K562 (cell line): ENCODE data around the gene CLIP4. TPM values are rescaled to one million over a fixed set of nuclear protein-coding genes. Genes with fewer than 3 reads are reported as not detected.

Experiments
- ATAC-seq: fragments of 200-7000 bp; cut with Tn5 transposase; 3 replicates; pipeline ENCODE4 v1.9.1; 2020; ENCODE audit warnings: moderate library complexity
- BruUV-seq: library from RNA; stranded (reverse); fragments of 400-500 nt; replicated peaks from 2 replicates; lab custom pipeline; 2021; lab: Mats Ljungman, UMichigan
- CTCF ChIA-PET: fragments of 300-600 bp; formaldehyde crosslinking; extraction: SDS; loops from one replicate; lab custom pipeline; 2021; ENCODE audit warnings: low intra/inter-chr PET ratio; lab: Yijun Ruan, JAX
- POLR2A ChIA-PET: fragments of 300-600, 350-650 bp; sonication (Branson Sonifier 250); formaldehyde crosslinking; extraction: SDS; loops from one replicate; lab custom pipeline; 2021; ENCODE audit warnings: antibody characterized with exemption, inconsistent platforms; lab: Yijun Ruan, JAX
- DNase-seq, 4 experiments: peaks; one replicate each; pipeline versions ENCODE4 v3.0.0 to v3.0.0-alpha.2; 2011 to 2018; ENCODE audit warnings: low spot score in 3 of 4, mixed read lengths in 3 of 4; ENCODE audit errors: extremely low read depth in 1 of 4
- FAIRE-seq: peaks from 2 replicates; lab custom pipeline; 2011; peaks lifted over from hg19 to GRCh38; lab: Jason Lieb, UNC
- H2AFZ ChIP-seq: 2 replicates; pipeline ENCODE4 v1.6.0; 2011; ENCODE audit warnings: low read depth, low read length, control low read depth, inconsistent platforms
- H3K27ac ChIP-seq: fragments of 200-600 bp; 3 replicates; pipeline ENCODE4 v1.8.0; 2011; ENCODE audit warnings: low read depth, mild to moderate bottlenecking, control low read depth, inconsistent platforms, low read length, moderate library complexity, mixed read lengths; ENCODE audit errors: extremely low read depth
- H3K27me3 ChIP-seq, 2 experiments: fragments of 300-600 bp in 1 of 2; 2 replicates in 1 of 2; 3 replicates in 1 of 2; pipeline versions ENCODE4 v1.6.0 to v1.8.0; 2011; ENCODE audit warnings: inconsistent platforms in 2 of 2, low read length in 2 of 2, mild to moderate bottlenecking in 1 of 2, mixed read lengths in 1 of 2, moderate library complexity in 1 of 2; ENCODE audit not compliant: control insufficient read depth in 2 of 2, insufficient read depth in 2 of 2
- H3K36me3 ChIP-seq: fragments of 300-600 bp; 3 replicates; pipeline ENCODE4 v1.8.0; 2011; ENCODE audit warnings: mild to moderate bottlenecking, low read length, inconsistent platforms; ENCODE audit not compliant: control insufficient read depth, insufficient read depth
- H3K4me1 ChIP-seq, 2 experiments: fragments of 200-600 bp in 1 of 2; replicated peaks in 1 of 2; 2 replicates in 1 of 2; 3 replicates in 1 of 2; pipeline versions ENCODE4 v1.5.1 to v1.8.0; 2011; ENCODE audit warnings: inconsistent platforms in 2 of 2, low read length in 2 of 2, mild to moderate bottlenecking in 1 of 2, mixed read lengths in 1 of 2, moderate library complexity in 1 of 2; ENCODE audit not compliant: control insufficient read depth in 2 of 2, insufficient read depth in 2 of 2
- H3K4me2 ChIP-seq: 2 replicates; pipeline ENCODE4 v1.6.1; 2011; ENCODE audit warnings: low read length, control low read depth, inconsistent platforms, mixed read lengths; ENCODE audit not compliant: insufficient read depth
- H3K4me3 ChIP-seq: fragments of 200-600 bp; sonication (generic), shearing (Covaris generic); 2 replicates; pipeline ENCODE4 v1.5.1; 2016; ENCODE audit warnings: control low read depth, inconsistent platforms
- H3K79me2 ChIP-seq: fragments of 200-600 bp; 3 replicates; pipeline ENCODE4 v1.8.0; 2011; ENCODE audit warnings: low read length, inconsistent platforms; ENCODE audit not compliant: control insufficient read depth, insufficient read depth
- H3K9ac ChIP-seq, 2 experiments: 2 replicates each; pipeline versions ENCODE4 v1.6.0 to v1.6.1; 2011; ENCODE audit warnings: low read depth in 2 of 2, low read length in 2 of 2, control low read depth in 1 of 2, inconsistent platforms in 1 of 2, mild to moderate bottlenecking in 1 of 2, mixed read lengths in 1 of 2; ENCODE audit not compliant: insufficient read depth in 1 of 2
- H3K9me1 ChIP-seq: one replicate; pipeline ENCODE4 v1.6.0; 2011; ENCODE audit warnings: inconsistent platforms, mild to moderate bottlenecking, low read length, moderate library complexity; ENCODE audit not compliant: control insufficient read depth, insufficient read depth
- H3K9me3 ChIP-seq: replicated peaks from 2 replicates; pipeline ENCODE4 v1.5.1; 2011; ENCODE audit warnings: low read depth, low read length, inconsistent platforms; ENCODE audit not compliant: control insufficient read depth, insufficient read depth
- H4K20me1 ChIP-seq: replicated peaks from 2 replicates; pipeline ENCODE4 v1.6.1; 2011; ENCODE audit warnings: low read length, inconsistent platforms, mixed read lengths; ENCODE audit not compliant: control insufficient read depth, insufficient read depth
- BRD9 ChIP-seq: fragments of 450-650 bp; IDR thresholded peaks from 2 replicates; pipeline ENCODE4 v1.6.1; 2018; ENCODE audit warnings: low read depth; ENCODE audit not compliant: partially characterized antibody
- GTF3C2 ChIP-seq: IDR thresholded peaks from 3 replicates; pipeline ENCODE4 v1.6.1; 2011; ENCODE audit warnings: borderline replicate concordance, mild to moderate bottlenecking, moderate library complexity; ENCODE audit not compliant: insufficient read length; ENCODE audit errors: extremely low read depth
- MAFK ChIP-seq: IDR thresholded peaks from 2 replicates; pipeline ENCODE4 v1.6.1; 2011; ENCODE audit warnings: low read length, improper control_type of control experiment
- MTA1 ChIP-seq: fragments of 450-650 bp; IDR thresholded peaks from 2 replicates; pipeline ENCODE4 v1.6.1; 2017; ENCODE audit warnings: borderline replicate concordance
- RCOR1 ChIP-seq, 2 experiments: IDR thresholded peaks; 2 replicates each; pipeline ENCODE4 v1.6.1; 2012; ENCODE audit warnings: low read depth in 2 of 2, low read length in 2 of 2, borderline replicate concordance in 1 of 2, improper control_type of control experiment in 1 of 2
- TAF15 ChIP-seq: fragments of 200-400 bp; formaldehyde crosslinking; IDR thresholded peaks from 2 replicates; pipeline ENCODE4 v1.6.1; 2017; ENCODE audit warnings: mild to moderate bottlenecking, low read depth, low read length, moderate library complexity
- ZHX1 ChIP-seq: fragments of 150-350 bp; conservative IDR thresholded peaks from 2 replicates; pipeline ENCODE4 v1.6.1; 2014; ENCODE audit warnings: low read length
- WGBS: fragments of 100-300 bp; shearing (Covaris generic); methylation state at CpG from one replicate; pipeline ENCODE4 v1.1.6; 2016; ENCODE audit warnings: low coverage, mixed read lengths; ENCODE audit not compliant: insufficient coverage; ENCODE audit errors: missing lambda C conversion rate; 5-methylcytosine and 5-hydroxymethylcytosine counted together
- in situ Hi-C: fragments of 300-500 bp; cut with MboI; formaldehyde crosslinking; loops from 4 replicates; pipeline ENCODE4 v1.15.0; 2018; ENCODE audit warnings: inconsistent platforms, mixed read lengths
- intact Hi-C: fragments of 100-400 bp; cut with micrococcal nuclease; formaldehyde crosslinking; loops from 2 replicates; pipeline ENCODE4 v1.14.2; 2022
- polyA plus RNA-seq, 8 experiments: library from polyadenylated mRNA; depleted of rRNA in 4 of 8; stranded (reverse) in 5 of 8; unstranded in 3 of 8; fragments of >200 nt; fragmentation: Nextera tagmentation in 2 of 8; fragmentation: Illumina TruSeq in 1 of 8; extraction: Ambion mirVana in 2 of 8; extraction: Trizol in 1 of 8; gene quantifications; 2 replicates each; pipeline versions ENCODE4 v1.2.1 to v1.2.3, GENCODE V29; 2011 to 2014; ENCODE audit warnings: inconsistent platforms in 1 of 8, missing spikeins in 1 of 8
- total RNA-seq, 7 experiments: library from RNA; depleted of rRNA in 6 of 7; stranded (reverse); fragments of >200 nt in 6 of 7; fragmentation: Illumina TruSeq in 2 of 7; extraction: Trizol in 2 of 7; gene quantifications; 2 replicates each; pipeline versions ENCODE4 v1.2.1 to v1.2.3, GENCODE V29; 2011 to 2021; ENCODE audit warnings: low replicate concordance in 1 of 7
- TF ChIP-seq, protein P1 (sequence below): fragments of 450-650 bp; IDR thresholded peaks from 2 replicates; pipeline ENCODE4 v1.6.1; 2016; ENCODE audit warnings: mild to moderate bottlenecking
- TF ChIP-seq, protein P2 (sequence below): fragments of 250-450 bp; sonication (Bioruptor Pico); IDR thresholded peaks from 2 replicates; pipeline ENCODE4 v1.4.0; 2020; ENCODE audit warnings: mild to moderate bottlenecking, moderate library complexity

CLIP4 gene
- total and polyA plus RNA-seq, 9 of the 15 experiments (the other 6 are each of a cell fraction or from before 2014, with no cell fraction given) = 0.03 to 0.38 (median 0.13) TPM; not detected in 5

DNA sequence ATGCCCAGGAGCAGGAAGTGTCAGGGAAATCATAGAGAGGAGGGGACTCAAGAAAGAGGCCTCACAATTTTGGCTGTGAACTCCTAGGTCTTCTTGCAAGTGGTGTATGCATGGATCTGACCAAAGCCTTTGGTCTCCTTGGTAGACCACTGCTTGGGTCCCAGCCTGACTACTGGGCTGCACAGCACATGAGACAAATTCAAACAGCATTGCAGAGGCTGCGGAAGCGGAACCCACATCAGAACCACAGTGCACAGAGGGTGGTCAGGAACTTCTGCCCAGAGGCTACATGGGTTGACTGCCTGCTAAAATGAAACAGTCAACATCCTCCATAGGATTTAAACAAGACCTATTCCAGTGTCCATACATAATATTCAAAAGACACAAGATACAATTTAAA is 39.4 kb downstream of the CLIP4 start:
- ATAC-seq = no peak
- H3K36me3 ChIP-seq = no peaks in the 10 kb centered on the region

More for the DNA sequence above, 39.4 kb downstream of the CLIP4 start:
- intact Hi-C loops = no loop called here
- Histone ChIP-seq H3K4me2 (no peak overlapping the region), H4K20me1 (no peaks in the 10 kb centered on the region), H3K27me3 (peaks cover 2 to 11% of the 10 kb centered on the region in 2 experiments; a peak in 3 of 5 replicates), H3K79me2 (no peaks in the 10 kb centered on the region), H3K9ac (no peak overlapping the region), H3K9me1 (no peaks in the 10 kb centered on the region), H3K4me3 (no peak overlapping the region), H3K9me3 (no peaks in the 10 kb centered on the region)
- DNase-seq = no peak
- TF ChIP-seq MTA1 (no peak), BRD9 (no peak), GTF3C2 (no peak), MAFK (no peak), TAF15 (no peak), ZHX1 (no peak), RCOR1 (IDR thresholded peaks at IDR 0.05; ENCODE audit: borderline replicate concordance in 1 of 2, low read depth in 2 of 2, low read length in 2 of 2) (no peak)
- TF ChIP-seq, protein P1, sequence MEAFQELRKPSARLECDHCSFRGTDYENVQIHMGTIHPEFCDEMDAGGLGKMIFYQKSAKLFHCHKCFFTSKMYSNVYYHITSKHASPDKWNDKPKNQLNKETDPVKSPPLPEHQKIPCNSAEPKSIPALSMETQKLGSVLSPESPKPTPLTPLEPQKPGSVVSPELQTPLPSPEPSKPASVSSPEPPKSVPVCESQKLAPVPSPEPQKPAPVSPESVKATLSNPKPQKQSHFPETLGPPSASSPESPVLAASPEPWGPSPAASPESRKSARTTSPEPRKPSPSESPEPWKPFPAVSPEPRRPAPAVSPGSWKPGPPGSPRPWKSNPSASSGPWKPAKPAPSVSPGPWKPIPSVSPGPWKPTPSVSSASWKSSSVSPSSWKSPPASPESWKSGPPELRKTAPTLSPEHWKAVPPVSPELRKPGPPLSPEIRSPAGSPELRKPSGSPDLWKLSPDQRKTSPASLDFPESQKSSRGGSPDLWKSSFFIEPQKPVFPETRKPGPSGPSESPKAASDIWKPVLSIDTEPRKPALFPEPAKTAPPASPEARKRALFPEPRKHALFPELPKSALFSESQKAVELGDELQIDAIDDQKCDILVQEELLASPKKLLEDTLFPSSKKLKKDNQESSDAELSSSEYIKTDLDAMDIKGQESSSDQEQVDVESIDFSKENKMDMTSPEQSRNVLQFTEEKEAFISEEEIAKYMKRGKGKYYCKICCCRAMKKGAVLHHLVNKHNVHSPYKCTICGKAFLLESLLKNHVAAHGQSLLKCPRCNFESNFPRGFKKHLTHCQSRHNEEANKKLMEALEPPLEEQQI = no peak
- TF ChIP-seq, protein P2, sequence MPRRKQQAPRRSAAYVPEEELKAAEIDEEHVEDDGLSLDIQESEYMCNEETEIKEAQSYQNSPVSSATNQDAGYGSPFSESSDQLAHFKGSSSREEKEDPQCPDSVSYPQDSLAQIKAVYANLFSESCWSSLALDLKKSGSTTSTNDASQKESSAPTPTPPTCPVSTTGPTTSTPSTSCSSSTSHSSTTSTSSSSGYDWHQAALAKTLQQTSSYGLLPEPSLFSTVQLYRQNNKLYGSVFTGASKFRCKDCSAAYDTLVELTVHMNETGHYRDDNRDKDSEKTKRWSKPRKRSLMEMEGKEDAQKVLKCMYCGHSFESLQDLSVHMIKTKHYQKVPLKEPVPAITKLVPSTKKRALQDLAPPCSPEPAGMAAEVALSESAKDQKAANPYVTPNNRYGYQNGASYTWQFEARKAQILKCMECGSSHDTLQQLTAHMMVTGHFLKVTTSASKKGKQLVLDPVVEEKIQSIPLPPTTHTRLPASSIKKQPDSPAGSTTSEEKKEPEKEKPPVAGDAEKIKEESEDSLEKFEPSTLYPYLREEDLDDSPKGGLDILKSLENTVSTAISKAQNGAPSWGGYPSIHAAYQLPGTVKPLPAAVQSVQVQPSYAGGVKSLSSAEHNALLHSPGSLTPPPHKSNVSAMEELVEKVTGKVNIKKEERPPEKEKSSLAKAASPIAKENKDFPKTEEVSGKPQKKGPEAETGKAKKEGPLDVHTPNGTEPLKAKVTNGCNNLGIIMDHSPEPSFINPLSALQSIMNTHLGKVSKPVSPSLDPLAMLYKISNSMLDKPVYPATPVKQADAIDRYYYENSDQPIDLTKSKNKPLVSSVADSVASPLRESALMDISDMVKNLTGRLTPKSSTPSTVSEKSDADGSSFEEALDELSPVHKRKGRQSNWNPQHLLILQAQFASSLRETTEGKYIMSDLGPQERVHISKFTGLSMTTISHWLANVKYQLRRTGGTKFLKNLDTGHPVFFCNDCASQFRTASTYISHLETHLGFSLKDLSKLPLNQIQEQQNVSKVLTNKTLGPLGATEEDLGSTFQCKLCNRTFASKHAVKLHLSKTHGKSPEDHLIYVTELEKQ (CRISPR knock-in tag) = no peak
- TF ChIP-seq, all 486 proteins: peak for 0
- in situ Hi-C loops = no loop called here
- BruUV-seq = no TSS peak
- CTCF ChIA-PET = no interaction called here
- Histone ChIP-seq H3K4me1 (no peaks in the 10 kb centered on the region), H2AFZ (no peak overlapping the region), H3K27ac (no peak overlapping the region)
- no peak for FAIRE-seq
- POLR2A ChIA-PET = no interaction called here
- WGBS = 0% methylated on average over 2 of the region's 2 CpGs
